HG02885 (cell line): ENCODE data around the gene B4GALT3.
"Not testable (repeated sequence)": the region's sequence is repeated elsewhere in the genome, so short reads cannot be mapped to it uniquely, and the experiment has no call there.

Source experiments
- ATAC-seq: cut with Tn5 transposase; IDR thresholded peaks from one replicate; pipeline ENCODE4 v1.9.1; 2021; ENCODE audit warnings: mild to moderate bottlenecking; ENCODE audit not compliant: unreplicated experiment, poor library complexity

B4GALT3 gene

GRCh38 chr1:161177112-161177935 lies at the start of gene B4GALT3:
Gene B4GALT3, minus strand, starts transcription at chr1:161177507. Its CDS starts 1,447 bp downstream, at chr1:161176060.
- peak; percentile 88 for ATAC-seq

GRCh38 chr1:161226759-161227158 lies 49.5 kb upstream of the B4GALT3 start:
- ATAC-seq: no peak

- ATAC-seq: no peak
Observed at GRCh38 chr1:161226320-161226711, 49.0 kb upstream of the B4GALT3 start.

DNA sequence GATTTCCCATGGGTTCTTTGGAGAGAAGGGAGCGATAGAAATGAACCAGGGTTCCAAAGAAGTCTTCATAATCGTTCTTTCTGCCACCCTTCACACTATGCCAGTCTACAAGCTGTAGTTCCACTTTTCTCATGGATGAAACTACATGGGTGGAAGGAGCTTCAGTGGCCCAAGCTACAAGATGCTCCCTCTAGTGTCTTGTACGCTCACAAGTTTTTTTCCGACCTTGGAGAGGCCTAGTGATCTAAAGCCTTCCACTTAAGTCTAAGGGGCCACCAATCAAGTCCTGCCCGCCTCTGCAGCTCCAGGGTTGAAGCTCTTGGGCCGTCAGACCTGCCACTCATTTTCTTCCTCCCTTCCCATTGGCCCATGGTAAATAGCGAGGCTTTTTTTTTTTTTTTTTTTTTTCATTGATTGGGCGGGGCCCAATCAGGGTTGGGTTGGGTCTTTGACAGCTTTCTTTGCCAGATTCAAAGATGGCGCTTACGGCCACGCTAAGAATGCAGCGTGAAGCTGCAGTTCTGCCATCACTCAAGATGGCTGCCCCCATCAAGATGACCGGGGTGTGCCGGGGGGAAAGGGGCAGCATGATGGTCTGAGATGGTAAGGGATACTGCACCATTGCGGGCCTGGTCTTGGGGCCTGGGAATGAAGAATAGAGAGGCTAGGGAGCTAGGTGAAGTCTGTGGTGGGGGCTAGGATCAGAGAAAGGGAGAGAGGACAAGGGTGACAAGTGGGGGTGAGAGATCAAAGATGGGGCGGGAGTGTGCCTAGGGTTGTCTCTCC lies 48.4 kb upstream of the B4GALT3 start, which contains the start of gene TOMM40L:
TOMM40L (plus strand) TSS at position 527 of the 786 bp plus-strand sequence. CDS start 430 bp downstream, outside the sequence.
- peak; percentile 96 for ATAC-seq

DNA sequence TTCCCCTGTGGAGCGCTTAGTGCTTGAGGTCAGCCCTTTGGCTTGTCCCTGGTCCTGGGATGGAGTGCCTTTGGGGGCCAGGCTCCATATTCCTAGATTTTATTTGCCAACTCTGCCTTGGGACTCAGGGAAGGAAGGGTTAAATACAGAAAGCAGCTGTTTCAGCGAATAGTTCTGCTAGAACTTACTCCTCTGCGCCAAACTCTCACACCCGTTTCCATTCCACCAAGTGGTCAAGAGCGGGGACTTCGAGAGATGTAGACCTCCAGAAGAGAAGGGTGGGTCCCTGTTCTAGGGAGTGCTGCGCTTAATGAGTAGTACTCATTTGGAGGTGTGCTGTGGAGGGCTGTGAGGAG lies 47.8 kb upstream of the B4GALT3 start:
- no peak for ATAC-seq

GRCh38 chr1:161224695-161225087 lies 47.4 kb upstream of the B4GALT3 start:
- not testable (repeated sequence) for ATAC-seq

GRCh38 chr1:161223805-161224694 lies 46.7 kb upstream of the B4GALT3 start:
- ATAC-seq: no peak

DNA sequence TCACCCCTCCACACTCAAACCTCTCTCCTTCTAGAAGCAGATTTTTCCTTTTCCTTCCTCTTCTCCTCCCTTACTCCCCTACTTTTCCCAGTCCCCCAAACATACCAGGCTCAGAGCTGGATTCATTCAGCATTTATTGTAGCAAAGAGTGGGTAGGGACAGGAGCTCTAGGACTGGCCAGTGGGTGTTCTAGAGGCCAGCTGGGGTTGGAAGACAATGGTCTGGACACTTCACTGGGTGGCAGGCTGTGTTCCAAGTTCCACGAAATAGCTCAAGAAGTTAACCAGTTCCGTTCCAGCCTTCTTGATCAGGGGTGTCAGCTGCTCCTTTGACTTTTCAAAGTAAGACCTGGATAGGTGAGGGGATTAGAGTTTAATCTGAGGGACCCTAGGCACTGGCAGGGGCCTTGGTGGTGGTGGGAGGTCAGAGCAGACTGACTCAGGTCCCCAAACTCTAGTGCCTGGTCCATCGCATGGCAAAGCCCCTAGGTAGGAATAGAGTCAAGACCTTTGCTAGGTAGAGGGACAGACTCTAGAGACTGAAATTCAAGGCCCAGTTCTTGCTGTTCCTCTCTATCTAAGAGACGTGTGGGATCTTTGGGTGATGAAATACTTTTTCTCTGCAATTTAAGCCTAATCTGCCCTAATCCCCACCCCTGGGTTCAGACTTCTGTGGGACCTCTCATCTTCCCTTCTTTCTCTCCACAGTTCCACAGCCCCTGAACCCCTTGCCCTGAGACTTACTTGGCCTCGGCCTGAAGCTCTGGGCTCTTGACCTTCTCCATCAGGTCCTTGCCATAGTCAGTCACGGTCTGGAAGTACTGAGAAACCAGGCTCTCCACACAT lies 45.1 kb upstream of the B4GALT3 start:
- ATAC-seq: no peak

- ATAC-seq: no peak
Observed at GRCh38 chr1:161220002-161220401, 42.7 kb upstream of the B4GALT3 start.

DNA sequence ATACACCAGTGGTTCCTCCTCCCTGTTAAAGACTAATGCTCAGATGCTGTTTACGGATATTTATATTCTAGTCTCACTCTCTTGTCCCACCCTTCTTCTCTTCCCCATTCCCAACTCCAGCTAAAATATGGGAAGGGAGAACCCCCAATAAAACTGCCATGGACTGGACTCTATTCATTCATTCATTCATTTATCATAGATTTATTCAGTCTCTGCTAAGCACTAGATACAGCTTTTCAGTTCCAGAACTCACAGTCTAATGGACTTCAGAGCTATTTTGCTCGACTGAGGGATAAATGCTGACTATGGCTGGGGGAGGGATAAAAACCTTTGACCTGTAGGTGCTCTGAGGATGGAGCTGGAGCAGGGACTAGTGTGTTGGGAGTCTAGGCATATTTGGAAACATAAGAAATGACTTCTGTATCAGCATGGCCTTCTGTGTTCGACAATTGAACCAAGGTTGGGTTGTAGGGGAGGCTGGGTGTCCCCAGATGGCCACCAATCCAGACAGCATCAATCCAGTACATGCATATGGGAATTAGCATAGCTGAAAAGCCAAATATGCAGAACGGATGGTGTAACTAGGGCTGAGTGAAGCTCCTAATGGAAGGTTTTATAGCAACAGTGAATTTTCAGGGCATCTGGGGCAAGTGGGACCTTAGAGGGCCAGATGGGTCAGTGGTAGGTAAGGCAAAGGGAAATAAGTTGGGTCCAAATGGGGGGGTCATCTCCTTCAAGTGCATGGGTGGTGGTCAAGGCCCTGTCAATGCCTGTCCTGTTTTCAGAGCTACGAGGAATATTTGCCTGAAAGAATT lies 42.0 kb upstream of the B4GALT3 start:
- no peak for ATAC-seq

DNA sequence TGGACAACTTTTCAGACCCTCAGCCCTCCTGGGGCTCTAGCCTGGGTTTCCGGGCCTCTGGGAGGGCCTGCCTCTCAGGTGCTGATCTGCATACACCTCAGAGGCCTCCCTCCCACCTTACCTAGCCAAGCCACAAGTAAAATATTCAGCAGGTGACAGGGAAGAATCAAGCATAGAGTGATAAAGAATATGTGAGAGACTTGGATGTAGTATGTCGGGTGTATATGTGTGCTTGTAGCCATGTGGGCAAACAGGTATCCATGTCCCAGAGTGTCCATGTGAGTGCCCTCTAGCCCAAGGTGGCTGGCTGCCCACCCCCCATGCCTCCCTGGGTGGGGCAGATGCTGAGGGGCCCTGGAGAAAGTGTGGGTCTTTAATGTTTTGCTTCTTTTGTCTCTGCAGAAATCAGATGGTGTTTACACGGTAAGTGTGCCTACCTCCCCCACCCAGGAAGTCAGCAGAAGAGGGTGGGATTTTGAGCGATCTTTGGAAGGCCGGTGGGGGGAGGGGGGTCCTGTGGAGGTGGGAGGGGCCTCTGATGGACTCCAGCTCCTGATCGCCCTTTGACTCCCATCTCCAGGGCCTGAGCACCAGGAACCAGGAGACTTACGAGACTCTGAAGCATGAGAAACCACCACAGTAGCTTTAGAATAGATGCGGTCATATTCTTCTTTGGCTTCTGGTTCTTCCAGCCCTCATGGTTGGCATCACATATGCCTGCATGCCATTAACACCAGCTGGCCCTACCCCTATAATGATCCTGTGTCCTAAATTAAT lies 41.2 kb upstream of the B4GALT3 start:
- no peak for ATAC-seq

DNA sequence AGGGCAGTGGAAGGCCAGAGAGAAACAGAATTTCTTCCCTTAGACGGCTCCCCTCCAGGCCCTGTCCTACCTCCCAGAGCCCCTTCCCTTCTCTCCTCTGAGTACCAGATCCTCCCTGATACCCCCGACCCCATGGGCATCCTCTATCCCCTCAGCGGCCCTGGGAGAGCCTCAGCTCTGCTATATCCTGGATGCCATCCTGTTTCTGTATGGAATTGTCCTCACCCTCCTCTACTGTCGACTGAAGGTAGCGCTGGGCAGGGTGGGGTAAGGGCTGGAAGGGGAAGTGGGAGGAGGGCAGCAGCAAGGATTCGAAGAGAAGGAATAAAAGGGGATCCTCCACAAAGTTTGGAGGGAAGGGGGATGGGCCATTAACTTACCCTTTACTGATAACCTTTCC lies 40.5 kb upstream of the B4GALT3 start:
- no peak for ATAC-seq

GRCh38 chr1:161216945-161217712 lies 39.8 kb upstream of the B4GALT3 start:
- ATAC-seq: peak; percentile 85

GRCh38 chr1:161215076-161215475 lies 37.8 kb upstream of the B4GALT3 start, which contains the start of gene FCER1G:
Gene FCER1G, plus strand, starts transcription at chr1:161215295. Its CDS starts 27 bp downstream, at chr1:161215322.
- no peak for ATAC-seq

DNA sequence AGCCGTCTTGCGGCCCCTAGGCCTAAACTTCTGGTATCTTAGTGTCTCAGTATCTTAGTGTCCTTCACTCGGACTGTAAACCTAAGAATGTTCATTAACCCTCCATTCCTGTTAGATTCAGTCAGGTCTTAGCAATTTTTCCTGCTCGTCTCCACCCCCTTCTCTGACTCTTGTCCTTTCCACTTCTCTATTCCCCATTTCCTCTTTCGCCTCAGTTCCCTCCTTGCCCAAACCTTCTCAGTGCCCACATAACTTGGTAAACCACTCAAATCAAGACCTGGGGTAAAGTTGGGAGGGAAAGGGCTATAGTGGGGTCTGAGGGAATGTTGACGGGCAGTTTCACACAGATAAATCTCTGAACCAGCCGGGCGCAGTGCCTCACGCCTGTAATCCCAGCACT lies 37.1 kb upstream of the B4GALT3 start:
- ATAC-seq: no peak

GRCh38 chr1:161209790-161210409 lies 32.6 kb upstream of the B4GALT3 start:
- peak; percentile 57 for ATAC-seq

DNA sequence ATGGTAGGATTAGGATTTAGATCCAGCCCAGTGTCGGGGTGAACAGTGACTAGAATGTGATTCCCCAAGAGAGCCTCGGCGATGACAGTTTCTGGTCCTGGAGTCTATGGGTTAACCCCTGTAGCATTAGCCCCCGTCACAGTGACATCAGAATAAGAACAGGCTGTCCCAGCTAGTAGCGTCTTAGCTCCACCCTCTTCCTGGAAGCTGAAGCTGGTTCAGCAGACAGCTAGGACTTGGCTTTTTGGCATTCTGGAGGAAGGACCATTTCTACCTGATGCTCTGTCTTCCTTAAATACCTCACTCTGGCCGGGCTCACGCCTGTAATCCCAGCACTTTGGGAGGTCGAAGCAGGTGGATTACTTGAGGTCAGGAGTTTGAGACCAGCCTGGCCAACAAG lies 29.9 kb upstream of the B4GALT3 start:
- ATAC-seq: no peak
